ENCODE results near the gene HAPLN2.
"Not testable (repeated sequence)": the region's sequence is repeated elsewhere in the genome, so short reads cannot be mapped to it uniquely, and the experiment has no call there.

Gene HAPLN2

DNA sequence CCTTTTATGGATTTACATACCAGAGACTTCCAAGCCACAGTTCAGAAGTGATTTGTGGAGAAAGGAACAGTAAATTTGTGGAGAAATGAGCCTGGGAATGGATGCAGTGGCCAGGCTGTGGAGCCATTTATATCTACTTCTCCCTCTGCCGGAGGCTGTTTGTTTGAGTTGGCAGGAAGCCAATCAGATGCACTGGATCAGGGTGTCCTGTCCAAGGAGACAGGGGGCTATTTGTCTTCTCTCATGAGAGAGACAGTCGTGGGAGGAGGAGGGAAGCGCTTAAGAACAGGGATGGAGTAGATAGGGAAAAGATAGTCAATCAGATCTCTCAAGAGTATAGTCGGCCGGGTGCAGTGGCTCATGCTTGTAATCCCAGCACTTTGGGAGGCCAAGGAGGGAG is 2.8 kb upstream of the HAPLN2 start:
- DNase-seq (ENCODE audit: extremely low read depth in 1 of 2, low read depth in 1 of 2): no peak

DNA sequence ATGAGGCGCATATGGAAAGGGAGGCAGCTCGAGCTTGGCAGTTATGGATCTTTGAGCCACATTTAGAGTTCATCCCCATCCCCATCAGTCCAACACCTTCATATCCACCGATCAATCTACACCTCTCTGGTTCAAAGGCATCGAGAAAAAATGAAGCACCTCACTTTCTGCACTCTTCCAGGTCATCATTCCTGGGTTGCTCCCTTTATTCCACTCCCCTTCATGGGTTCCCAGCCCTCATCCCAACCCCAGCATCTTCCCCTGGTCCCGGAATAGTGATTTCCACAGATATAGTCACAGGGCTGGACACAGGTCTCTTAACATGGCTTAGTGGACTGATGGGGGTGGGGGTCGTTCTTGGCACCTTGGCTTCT is 354 bp downstream of the HAPLN2 start:
- DNase-seq (ENCODE audit: extremely low read depth in 1 of 2, low read depth in 1 of 2): no peak

DNA sequence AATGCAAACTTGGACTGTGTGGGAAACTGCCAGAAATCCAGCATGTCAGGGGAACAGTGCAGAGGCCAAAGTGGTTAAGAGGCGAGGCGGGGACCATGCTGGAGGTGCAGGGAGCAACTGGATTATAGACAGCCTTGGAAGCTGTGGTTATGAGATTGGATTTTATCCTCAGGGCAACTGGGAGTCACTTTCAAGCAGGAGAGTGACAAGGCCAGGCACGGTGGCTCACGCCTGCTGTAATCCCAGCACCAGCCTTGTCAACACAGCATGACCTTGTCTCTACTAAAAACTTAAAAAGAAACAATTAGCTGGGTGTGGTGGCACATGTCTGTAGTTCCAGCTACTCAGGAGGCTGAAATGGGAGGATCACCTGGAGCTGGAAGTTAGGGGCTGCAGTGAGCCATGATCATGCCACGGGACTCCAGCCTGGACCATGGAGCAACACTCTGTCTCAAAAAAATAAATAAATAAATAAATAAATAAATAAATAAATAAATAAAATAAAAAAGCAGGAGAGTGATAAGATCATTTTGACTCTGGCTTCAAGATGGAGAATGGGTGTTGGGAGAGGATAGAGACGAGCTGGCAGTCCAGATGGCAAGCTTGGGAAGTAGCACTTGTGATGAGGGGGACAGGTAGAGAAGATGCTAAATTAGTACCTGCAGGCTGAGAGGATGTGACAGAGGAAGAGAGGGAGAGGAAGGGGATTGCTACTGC is 3.5 kb downstream of the HAPLN2 start:
- DNase-seq (ENCODE audit: extremely low read depth in 1 of 2, low read depth in 1 of 2): no peak

DNA sequence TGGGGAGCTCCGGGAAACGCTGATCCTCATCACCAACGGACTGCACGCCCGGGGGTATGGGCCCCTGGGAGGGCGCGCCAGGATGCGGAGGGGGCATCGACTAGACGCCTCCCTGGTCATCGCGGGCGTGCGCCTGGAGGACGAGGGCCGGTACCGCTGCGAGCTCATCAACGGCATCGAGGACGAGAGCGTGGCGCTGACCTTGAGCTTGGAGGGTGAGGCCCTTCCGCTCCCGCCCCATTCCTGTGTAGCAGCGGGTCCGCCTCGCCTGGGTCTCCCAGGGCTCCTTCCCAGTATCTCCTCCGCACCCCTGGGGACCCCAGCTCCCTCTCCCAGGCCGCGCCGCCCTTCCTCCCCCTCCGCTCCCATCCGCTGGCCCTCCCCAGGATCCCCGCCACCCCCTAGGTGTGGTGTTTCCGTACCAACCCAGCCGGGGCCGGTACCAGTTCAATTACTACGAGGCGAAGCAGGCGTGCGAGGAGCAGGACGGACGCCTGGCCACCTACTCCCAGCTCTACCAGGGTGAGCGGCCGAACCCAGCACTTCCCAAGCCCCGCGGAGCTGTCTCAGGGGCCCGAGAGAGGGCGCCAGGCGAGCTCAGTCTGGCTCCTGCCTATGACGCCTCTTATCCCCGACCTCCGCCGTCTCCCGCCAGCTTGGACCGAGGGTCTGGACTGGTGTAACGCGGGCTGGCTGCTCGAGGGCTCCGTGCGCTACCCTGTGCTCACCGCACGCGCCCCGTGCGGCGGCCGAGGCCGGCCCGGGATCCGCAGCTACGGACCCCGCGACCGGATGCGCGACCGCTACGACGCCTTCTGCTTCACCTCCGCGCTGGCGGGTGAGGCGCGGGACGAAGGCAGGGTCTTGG is 5.0 kb downstream of the HAPLN2 start:
- DNase-seq (ENCODE audit: extremely low read depth in 1 of 2, low read depth in 1 of 2): no peak

DNA sequence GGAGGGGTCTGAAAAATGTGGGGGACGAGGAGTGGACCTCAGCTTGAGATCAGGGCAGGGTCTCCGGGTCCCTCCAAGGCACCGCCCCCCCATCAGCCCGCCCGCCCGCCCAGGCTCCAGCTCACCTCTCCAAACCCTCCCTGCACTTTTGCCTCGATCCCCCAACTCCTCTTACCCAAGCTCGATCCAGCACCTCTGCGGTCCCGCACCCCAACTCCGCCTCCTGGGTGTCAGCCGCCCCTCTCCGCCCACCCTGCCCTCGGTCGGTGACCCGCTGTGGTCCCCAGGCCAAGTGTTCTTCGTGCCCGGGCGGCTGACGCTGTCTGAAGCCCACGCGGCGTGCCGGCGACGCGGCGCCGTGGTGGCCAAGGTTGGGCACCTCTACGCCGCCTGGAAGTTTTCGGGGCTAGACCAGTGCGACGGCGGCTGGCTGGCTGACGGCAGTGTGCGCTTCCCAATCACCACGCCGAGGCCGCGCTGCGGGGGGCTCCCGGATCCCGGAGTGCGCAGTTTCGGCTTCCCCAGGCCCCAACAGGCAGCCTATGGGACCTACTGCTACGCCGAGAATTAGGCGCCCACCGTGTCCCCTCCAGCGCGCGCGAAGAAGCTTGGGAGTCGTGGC is 5.7 kb downstream of the HAPLN2 start:
- no peak for DNase-seq (ENCODE audit: extremely low read depth in 1 of 2, low read depth in 1 of 2)

- no peak for DNase-seq (ENCODE audit: extremely low read depth in 1 of 2, low read depth in 1 of 2)
Observed at GRCh38 chr1:156625436-156626078, 6.3 kb downstream of the HAPLN2 start.

DNA sequence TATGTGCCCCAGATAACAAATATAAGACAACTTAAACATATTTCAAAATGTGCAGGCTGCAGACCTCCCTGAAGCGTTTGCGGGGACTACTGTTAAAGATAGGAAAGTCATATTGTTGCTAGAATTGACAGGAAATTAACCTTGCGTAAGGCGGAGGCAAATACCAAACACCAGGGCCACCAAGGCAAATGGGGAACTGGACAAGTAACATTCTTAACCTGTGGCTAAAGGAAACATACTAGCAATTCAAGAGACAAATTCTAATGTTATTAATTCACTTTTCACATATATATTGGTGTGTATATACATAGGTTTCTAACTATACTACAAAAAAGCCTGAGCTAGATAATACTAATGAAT is 6.8 kb downstream of the HAPLN2 start:
- no peak for DNase-seq (ENCODE audit: extremely low read depth in 1 of 2, low read depth in 1 of 2)

GRCh38 chr1:156627313-156627880 is 8.2 kb downstream of the HAPLN2 start:
- no peak for DNase-seq (ENCODE audit: extremely low read depth in 1 of 2, low read depth in 1 of 2)

GRCh38 chr1:156629823-156630449 is 10.7 kb downstream of the HAPLN2 start:
- DNase-seq (ENCODE audit: extremely low read depth in 1 of 2, low read depth in 1 of 2): no peak

DNA sequence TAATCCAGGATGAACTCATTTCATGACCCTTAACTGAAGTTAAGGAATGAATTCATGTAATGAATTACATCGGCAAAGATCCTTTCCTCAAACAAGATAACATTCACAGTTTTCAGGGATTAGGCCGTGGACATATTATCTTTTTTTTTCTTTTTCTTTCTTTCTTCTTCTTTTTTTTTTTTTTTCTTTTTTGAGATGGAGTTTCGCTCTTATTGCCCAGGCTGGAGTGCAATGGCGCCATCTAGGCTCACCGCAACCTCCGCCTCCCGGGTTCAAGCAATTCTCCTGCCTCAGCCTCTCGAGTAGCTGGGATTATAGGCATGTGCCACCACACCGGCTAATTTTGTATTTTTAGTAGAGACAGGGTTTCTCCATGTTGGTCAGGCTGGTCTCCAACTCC is 11.9 kb downstream of the HAPLN2 start:
- DNase-seq (ENCODE audit: extremely low read depth in 1 of 2, low read depth in 1 of 2): not testable (repeated sequence)

GRCh38 chr1:156632355-156632754 is 13.1 kb downstream of the HAPLN2 start:
- no peak for DNase-seq (ENCODE audit: extremely low read depth in 1 of 2, low read depth in 1 of 2)

- no peak for DNase-seq (ENCODE audit: extremely low read depth in 1 of 2, low read depth in 1 of 2)
Observed at GRCh38 chr1:156638189-156638985, 19.2 kb downstream of the HAPLN2 start.

DNA sequence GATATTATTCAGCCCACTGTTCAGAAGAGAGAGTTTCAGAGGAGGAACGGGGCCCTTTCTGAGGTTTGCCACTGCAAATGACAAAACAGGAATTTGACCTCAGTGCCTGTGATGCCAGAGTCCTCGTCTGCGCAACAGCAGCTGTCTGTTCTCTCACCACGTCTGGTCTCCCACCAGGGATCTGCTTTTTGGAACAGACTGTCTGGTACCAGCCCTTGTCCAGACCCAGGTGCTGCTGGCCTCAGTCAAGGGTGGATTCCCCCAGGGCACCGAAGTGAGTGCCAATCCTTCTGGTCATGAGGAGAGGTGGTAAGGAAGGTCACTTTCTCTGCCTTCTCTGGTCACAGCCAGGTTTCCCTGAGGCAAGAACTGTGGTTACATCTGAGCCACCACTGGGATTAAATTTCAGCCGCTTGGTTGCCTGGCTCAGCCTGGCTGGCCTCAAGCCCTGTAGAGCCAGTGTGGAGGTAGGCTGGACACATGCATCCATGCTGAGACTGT is 20.4 kb downstream of the HAPLN2 start:
- DNase-seq (ENCODE audit: extremely low read depth in 1 of 2, low read depth in 1 of 2): no peak

- DNase-seq (ENCODE audit: extremely low read depth in 1 of 2, low read depth in 1 of 2): no peak
Observed at GRCh38 chr1:156640842-156641706, 21.9 kb downstream of the HAPLN2 start.

- DNase-seq (ENCODE audit: extremely low read depth in 1 of 2, low read depth in 1 of 2): no peak
Observed at GRCh38 chr1:156641761-156642264, 22.6 kb downstream of the HAPLN2 start, which contains the start of gene BCAN. Gene BCAN, plus strand, starts transcription at chr1:156642117. Its CDS starts 3,938 bp downstream, at chr1:156646055.

GRCh38 chr1:156642265-156643048 is 23.2 kb downstream of the HAPLN2 start:
- no peak for DNase-seq (ENCODE audit: extremely low read depth in 1 of 2, low read depth in 1 of 2)

GRCh38 chr1:156643049-156643777 is 24.0 kb downstream of the HAPLN2 start:
- DNase-seq (ENCODE audit: extremely low read depth in 1 of 2, low read depth in 1 of 2): no peak

Measured in stimulated activated CD8-positive, alpha-beta memory T cell treated with anti-CD3 and anti-CD28 coated beads, Interleukin-7, amount 100 ng/mL, for 48 hours (primary cell).